Astrocyte of the hippocampus (primary cell): ENCODE measurements around the gene KIFC3.
"Not testable (repeated sequence)": the region's sequence is repeated elsewhere in the genome, so short reads cannot be mapped to it uniquely, and the experiment has no call there.

Experiments used
- DNase-seq: peaks from one replicate; pipeline ENCODE4 v3.0.0; 2011; ENCODE audit warnings: low read depth, low spot score

KIFC3 gene

GRCh38 chr16:57803134-57803990 is 1.1 kb upstream of the KIFC3 start:
- no peak for DNase-seq

GRCh38 chr16:57801809-57802340 is 416 bp downstream of the KIFC3 start:
- peak; percentile 68 for DNase-seq

GRCh38 chr16:57801098-57801808 is 1.0 kb downstream of the KIFC3 start:
- DNase-seq = peak; percentile 85

DNA sequence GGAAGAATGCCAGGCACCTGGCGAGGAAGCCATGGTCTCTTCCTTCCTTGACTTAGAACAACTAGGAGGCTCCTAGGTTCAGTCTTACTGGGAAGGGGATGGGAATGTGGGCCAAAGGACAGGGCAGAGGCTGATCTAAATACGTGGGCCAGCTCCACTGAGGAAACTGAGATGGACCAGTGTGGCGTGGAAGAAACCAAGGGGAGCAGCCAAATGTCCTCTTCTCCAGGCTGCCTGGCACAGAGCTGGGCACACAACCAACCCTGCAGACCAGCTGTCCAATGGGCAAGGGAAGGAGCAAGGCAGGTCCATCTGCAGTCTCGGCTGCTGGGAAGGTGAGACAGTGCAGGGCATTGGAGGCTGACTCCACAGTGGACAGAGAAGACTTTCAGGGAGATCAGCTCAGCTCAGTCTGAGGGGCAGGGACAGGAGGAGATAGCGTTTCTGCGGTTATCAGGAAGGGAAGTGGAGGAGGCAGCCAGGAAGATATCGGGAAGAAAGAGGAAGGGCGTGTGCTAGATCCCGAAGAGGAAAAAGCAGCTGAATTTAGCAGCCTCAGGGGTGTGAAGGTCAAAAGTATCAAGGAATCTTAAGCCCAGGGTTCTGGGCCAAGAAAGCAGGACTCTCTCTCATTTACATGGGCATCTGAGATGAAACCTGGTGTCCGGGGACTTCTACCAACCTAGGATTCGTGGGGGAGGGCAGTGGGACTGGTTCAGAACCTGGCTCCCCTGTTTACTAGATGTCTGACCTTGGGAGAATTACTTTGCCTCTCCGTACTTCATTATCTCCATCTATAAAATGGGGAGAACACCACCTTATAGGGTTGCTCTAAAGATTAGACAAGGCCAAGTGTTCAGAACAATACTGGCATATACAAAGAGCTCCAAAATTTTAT is 1.8 kb downstream of the KIFC3 start:
- no peak for DNase-seq

DNA sequence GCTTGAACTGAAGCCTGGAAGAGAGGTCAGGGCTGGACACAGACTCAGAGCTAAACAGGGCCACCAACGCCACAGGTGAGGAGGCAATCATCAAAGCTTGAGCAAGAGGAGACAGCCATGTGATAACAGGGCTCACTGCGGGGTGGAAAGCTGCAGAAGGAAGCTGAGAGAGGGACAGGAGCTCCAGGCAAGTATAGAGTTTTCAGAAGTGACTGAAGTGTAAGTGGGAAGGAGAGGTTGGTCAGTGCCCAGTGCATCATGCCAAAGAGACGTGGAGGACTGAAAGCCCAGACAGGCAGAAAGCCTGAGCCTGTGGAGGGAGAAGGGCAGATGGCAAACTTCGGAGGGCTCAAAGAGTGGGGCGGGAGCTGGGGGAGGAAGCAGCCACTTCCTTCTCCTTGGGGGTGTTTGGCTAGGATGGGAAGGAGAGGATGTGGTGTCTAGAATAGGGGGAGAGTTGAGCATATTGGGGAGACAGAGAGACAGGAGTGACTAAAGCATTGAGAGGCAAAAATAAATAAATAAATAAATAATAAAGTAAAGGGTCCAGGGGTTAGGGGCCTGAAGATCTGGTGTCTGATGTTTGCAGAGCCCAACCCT is 2.6 kb downstream of the KIFC3 start:
- no peak for DNase-seq

- DNase-seq = no peak
Measured at GRCh38 chr16:57798953-57799599, 3.2 kb downstream of the KIFC3 start.

DNA sequence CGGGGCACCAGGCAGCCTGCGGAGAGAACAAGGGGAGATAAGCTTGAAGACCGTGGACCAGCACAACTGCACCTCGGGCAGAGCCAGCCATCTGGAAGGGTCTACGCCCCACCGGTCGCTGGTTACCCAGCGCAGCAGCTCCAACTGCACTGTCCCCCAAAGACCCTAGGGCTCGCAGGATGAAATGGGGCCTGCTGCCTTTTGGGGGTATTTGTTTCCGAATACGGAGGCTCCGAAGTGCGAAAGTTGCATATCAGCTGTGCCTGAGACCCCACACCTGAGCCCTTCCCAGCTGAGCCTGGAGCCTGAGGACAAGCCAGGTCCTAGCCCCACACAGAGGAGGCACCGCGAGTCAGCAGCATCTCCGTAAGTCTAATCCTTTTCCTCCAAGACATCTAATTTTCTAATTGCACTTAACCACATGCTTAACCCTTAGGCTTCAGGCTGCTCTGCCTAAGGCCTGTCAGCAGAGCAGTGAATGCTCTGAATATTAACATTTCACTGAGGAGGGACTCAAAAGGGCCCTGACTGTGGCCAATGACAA is 4.0 kb downstream of the KIFC3 start:
- no peak for DNase-seq

- DNase-seq = peak; percentile 70
Measured at GRCh38 chr16:57797526-57798266, 4.6 kb downstream of the KIFC3 start.

DNA sequence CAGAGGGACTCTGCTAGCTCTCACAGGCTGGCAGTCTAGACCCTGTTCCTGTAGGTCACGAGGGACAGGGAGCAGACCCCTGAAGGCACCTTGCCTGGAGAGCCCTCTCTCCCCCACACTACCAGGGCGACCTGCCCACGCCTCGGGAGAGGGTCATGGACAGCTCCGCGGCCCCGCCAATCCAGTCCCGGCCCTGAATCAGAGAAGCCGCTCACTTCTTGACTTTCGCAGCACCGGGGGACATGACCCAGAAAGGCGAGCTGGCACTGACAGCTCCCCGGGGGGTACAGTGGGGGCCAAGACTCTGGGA is 5.1 kb downstream of the KIFC3 start:
- DNase-seq = no peak

DNA sequence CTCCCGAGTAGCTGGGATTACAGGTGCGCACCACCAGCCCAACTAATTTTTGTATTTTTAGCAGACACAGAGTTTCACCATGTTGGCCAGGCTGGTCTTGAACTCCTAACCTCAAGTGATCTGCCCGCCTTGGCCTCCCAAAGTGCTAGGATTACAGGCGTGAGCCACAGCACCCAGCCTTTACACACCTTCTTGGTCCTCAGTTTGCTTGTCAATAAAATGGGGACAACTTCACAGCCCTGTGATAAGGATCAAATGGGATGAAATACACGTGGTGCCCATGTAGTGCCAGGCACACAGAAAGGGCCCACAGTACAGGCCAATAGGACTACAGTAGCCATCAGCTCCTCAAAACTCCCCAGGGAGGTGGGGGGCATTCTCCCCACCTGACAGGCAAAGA is 6.3 kb downstream of the KIFC3 start:
- not testable (repeated sequence) for DNase-seq

DNA sequence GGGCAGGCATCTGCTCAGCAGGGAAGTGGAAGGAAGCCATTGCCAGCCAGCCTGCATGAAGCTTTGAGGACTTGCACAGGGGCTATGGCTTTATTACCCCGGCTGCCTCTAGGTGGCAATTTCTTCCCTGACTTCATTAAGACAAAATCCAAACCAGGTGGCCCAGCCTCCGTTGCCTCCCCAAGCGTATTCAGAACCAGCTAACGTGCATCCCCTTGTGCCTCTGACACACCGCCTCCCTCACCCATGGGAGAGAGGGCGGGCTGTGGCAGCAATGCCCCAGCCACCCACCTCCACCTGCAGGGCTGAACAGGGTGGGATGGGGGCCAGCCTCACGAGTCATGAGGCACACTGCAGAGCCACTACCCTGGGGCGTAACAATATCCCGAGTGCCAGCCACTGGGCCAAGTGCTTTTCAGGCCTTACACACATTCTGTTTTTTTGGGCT is 6.8 kb downstream of the KIFC3 start:
- DNase-seq = peak; percentile 77

GRCh38 chr16:57794849-57795430 is 7.4 kb downstream of the KIFC3 start:
- no peak for DNase-seq

- DNase-seq = no peak
Measured at GRCh38 chr16:57791893-57792461, 10.3 kb downstream of the KIFC3 start.

DNA sequence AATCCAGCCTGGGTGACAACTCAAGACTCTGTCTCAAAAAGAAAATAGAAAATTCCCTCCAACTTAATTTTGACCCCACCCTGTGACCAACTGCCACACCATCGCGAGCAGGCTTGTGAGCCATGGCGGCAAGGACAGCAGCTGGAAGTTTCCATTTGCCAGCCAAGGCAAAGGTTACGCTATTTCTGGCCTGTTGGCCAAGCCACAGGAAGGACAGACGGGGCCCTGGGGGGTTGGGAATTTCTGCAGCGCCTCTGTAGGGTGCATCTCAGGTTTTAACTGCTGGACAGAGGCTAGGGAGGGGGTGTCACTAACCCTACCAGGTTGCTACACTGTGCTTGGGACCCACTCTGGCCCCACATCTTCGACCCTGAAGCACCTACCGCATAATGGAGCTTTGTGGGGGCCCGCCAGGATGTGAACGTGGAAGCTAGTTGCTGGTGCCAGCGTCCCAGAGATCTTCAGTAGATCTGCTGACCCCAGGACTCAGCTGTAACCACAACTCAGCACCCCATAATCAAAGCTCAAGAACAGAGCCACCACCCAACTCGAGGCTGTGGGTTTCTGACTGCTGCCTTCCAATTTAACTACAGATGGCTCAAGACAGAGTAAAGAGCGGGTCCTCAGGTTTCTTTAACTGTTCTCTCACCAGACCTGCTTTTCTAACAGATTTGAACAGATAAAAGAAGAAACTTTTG is 10.9 kb downstream of the KIFC3 start:
- DNase-seq = no peak

GRCh38 chr16:57788951-57789350 is 13.3 kb downstream of the KIFC3 start:
- no peak for DNase-seq

DNA sequence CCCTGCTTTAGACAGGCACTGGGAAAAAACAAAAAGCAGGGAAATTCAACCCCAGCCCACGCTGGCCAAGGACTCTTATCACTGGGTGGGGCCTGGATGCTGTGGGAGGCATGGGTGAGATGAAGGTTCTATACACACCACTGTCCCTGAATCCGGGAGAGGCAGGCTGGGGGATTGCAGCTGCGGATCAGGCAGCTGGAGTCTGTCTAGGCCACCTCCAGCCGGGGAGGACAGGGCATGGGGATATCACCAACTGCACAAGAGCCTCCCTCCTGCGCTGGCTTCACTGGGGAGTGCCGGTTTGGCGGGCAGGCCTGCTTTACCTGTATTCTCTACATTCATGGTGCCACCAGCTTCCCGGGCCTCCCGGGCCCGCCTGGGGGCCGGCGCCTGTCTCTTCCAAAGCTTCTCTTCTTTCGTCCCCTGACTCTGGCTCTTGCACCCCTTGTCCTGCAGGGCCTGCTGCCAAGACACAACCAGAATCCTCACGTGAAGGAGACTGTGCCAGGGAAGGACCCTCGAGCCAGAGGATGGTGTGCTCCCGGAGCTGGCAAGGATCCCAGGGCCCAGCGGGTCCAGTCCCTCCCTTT is 13.9 kb downstream of the KIFC3 start:
- no peak for DNase-seq

- no peak for DNase-seq
Measured at GRCh38 chr16:57787519-57787905, 14.8 kb downstream of the KIFC3 start.
